BE2C (cell line): ENCODE data around the gene MSGN1.

ENCODE experiments used
- DNase-seq: peaks from one replicate; pipeline ENCODE4 v3.0.0-alpha.2; 2020
- H3K27me3 ChIP-seq: fragments of 250-450 bp; sonication (Bioruptor Pico); 2 replicates; pipeline ENCODE4 v1.5.1; 2020; ENCODE audit warnings: mild to moderate bottlenecking
- H3K36me3 ChIP-seq: fragments of 250-450 bp; sonication (Bioruptor Pico); 2 replicates; pipeline ENCODE4 v1.5.1; 2020; ENCODE audit warnings: mild to moderate bottlenecking
- H3K4me1 ChIP-seq: fragments of 250-450 bp; sonication (Bioruptor Pico); 2 replicates; pipeline ENCODE4 v1.5.1; 2020
- H3K4me3 ChIP-seq: 2 replicates; pipeline ENCODE4 v1.5.1; 2011; ENCODE audit warnings: low read depth, low read length
- H3K9me3 ChIP-seq: fragments of 250-450 bp; sonication (Bioruptor Pico); 2 replicates; pipeline ENCODE4 v1.5.1; 2020
- TF ChIP-seq, protein P1 (sequence below): IDR thresholded peaks from 2 replicates; pipeline ENCODE4 v1.5.1; 2012; ENCODE audit warnings: mild to moderate bottlenecking, low read depth, low read length

MSGN1 gene

DNA sequence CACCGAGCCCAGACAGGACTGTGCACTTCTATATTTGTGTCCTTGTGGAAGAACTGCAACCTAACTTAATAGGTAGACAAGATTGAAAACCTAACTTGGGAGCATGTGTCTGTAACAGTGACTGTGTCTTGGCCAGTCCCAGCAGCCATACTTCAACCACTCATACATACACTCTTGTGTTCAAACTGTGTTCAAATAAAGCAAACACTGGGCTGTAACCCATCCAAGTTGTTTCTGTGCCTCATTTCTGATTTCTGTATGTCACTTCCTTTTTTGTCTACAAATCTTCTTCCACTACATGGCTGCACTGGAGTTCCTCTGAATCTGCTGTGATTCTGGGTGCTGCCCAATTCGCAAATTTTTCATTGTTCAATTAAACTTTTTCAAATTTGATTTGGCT lies 31.0 kb downstream of the MSGN1 start:
- Histone ChIP-seq H3K4me1 (no peaks in the 10 kb centered on the region), H3K4me3 (no peak overlapping the region), H3K27me3 (no peaks in the 10 kb centered on the region), H3K36me3 (no peaks in the 10 kb centered on the region), H3K9me3 (no peaks in the 10 kb centered on the region)
- no peak for DNase-seq
- TF ChIP-seq, protein P1, sequence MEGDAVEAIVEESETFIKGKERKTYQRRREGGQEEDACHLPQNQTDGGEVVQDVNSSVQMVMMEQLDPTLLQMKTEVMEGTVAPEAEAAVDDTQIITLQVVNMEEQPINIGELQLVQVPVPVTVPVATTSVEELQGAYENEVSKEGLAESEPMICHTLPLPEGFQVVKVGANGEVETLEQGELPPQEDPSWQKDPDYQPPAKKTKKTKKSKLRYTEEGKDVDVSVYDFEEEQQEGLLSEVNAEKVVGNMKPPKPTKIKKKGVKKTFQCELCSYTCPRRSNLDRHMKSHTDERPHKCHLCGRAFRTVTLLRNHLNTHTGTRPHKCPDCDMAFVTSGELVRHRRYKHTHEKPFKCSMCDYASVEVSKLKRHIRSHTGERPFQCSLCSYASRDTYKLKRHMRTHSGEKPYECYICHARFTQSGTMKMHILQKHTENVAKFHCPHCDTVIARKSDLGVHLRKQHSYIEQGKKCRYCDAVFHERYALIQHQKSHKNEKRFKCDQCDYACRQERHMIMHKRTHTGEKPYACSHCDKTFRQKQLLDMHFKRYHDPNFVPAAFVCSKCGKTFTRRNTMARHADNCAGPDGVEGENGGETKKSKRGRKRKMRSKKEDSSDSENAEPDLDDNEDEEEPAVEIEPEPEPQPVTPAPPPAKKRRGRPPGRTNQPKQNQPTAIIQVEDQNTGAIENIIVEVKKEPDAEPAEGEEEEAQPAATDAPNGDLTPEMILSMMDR: no peak

DNA sequence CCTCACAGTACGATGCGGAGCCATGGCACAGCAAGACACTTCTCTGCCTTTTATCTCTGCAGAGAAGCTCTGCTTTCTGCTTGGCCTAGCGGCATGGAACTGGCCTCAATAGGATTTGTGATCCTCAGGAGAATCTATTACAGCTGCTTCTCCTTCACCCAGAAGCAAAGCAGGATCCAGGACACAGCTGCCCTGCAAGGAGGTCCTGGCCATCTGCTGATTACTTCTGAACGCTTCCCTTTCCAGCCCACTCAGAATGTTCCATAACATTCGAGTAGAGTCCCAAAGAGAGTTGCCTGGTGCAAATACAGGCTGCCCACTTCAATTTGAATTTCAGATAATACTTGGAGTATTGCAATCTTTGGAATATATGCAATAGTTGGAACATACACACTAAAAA lies 33.0 kb downstream of the MSGN1 start:
- DNase-seq: no peak
- TF ChIP-seq, protein P1: no peak
- Histone ChIP-seq H3K9me3 (no peaks in the 10 kb centered on the region), H3K27me3 (no peaks in the 10 kb centered on the region), H3K4me3 (no peak overlapping the region), H3K36me3 (no peaks in the 10 kb centered on the region), H3K4me1 (no peaks in the 10 kb centered on the region)

DNA sequence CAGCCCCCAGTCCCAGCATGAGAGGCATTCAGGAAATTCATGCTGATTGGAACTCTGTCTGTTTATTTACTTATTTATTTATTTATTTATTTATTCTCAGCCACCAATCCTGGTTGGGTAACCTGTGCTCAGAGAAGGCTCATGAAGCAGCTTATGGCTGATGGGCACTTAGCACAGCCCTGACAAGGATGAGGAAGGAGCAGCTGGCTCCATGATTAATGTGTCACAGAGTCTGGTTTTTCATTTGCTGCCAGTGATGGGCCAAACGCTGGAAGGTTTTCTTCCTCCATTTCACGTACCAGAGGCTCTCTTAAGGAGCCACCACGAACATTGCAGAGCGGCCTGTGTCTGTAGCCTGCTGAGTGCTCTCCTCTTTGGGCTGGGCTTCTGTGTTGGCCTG lies 33.9 kb downstream of the MSGN1 start:
- no peaks in the 10 kb centered on the region for H3K4me1 ChIP-seq
- no peak for DNase-seq

DNA sequence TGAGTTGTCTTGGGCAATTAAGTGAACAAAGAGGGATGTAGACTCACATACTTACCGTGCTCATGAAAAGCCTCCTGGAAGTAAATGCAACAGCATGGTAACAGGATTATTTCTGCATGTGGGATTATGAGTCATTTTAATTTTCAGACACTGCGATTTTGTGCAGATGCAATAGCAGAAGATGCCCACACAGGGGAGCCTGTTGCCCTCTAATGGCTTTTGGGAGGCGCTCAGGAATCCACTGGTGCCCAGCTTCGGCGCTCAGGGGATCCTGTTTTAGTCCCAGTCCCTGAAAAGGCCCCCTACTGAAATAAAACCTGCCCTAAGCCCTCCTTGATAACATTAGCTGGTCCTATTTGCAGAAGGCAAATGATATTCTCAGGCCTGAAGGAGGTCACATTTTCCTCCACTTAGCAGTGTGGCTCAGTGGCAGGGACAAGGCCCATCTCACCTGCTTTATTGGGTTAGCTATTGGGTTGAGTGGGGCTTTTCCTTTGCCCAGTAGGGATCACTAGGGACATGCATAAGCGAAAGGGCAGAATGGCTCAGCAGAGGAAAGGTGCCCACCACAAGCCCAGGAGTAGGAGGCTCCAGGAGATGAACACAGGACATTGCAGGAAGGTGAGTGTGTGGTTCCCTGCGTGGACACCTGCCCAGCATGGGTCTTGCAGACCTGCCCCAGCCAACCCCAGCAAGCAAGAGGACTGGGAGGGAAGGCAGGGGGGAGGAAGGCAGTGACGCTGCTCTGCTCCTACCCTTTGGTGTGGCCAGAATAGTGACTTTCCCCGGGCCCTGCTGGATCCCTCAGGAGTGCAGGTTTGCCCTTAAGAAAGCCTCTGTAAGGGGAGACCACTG lies 35.7 kb downstream of the MSGN1 start:
- H3K36me3 ChIP-seq: no peaks in the 10 kb centered on the region
- H3K27me3 ChIP-seq: no peaks in the 10 kb centered on the region
- H3K9me3 ChIP-seq: no peaks in the 10 kb centered on the region
- DNase-seq: peak; percentile 71
- TF ChIP-seq, protein P1: peak; percentile 89
- H3K4me3 ChIP-seq: no peak overlapping the region
- no peaks in the 10 kb centered on the region for H3K4me1 ChIP-seq

More for the DNA sequence above, 33.9 kb downstream of the MSGN1 start:
- Histone ChIP-seq H3K4me3 (no peak overlapping the region), H3K27me3 (no peaks in the 10 kb centered on the region), H3K9me3 (no peaks in the 10 kb centered on the region), H3K36me3 (no peaks in the 10 kb centered on the region)
- TF ChIP-seq, protein P1: no peak

DNA sequence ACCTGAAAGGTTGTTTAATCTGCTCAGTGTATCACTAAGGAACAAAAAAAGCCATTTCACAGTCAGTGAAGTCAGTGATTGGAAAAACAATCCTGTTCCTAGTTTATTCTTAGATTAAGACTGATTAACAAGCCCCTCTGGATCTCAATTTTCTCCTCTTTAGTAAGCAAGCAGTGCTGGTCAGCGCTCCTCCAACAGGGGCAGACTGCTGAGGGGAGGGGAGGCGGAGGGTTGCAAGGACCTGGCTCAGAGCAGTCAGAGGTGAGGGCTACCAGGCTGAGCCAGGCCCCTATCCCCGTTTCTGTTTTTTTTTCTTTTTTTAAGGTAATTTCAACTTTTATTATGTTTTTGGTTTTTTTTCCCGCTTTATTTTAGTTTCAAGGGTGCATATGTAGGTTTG lies 37.5 kb downstream of the MSGN1 start:
- no peaks in the 10 kb centered on the region for H3K27me3 ChIP-seq
- no peaks in the 10 kb centered on the region for H3K36me3 ChIP-seq
- TF ChIP-seq, protein P1: no peak
- no peaks in the 10 kb centered on the region for H3K4me1 ChIP-seq
- no peak for DNase-seq
- no peak overlapping the region for H3K4me3 ChIP-seq
- H3K9me3 ChIP-seq: no peaks in the 10 kb centered on the region

DNA sequence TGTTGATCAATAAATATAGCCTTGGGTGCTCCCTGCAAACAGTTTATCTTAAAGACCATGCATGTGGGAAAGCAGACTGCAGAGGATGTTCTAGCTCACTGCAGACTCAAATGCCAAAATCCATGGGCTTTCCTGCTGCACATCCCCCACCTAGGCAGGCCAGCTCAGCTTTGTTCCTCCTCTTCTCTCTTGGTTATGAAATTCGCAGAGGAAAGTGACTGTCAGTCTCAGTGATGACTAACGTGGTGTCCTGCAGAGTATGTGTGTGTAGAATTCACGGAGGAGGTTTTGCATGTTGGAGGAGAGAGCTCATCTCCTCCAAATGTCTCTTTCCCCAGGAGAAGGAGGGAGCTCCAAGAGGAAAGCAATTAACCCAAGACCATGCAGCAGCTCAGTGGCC lies 40.8 kb downstream of the MSGN1 start:
- Histone ChIP-seq H3K9me3 (no peaks in the 10 kb centered on the region), H3K4me3 (no peak overlapping the region), H3K27me3 (peaks cover 6% of the 10 kb centered on the region), H3K36me3 (no peaks in the 10 kb centered on the region), H3K4me1 (no peaks in the 10 kb centered on the region)
- TF ChIP-seq, protein P1: no peak
- DNase-seq: no peak
